Trophoblast cell (in vitro differentiated cells and primary cell): Measurements from ENCODE around the gene KCNS3.

ENCODE experiments used
- DNase-seq, 2 donors: peaks; one replicate each; pipeline ENCODE4 v3.0.0-alpha.2; 2016
- H2AFZ ChIP-seq: 2 replicates; pipeline ENCODE4 v1.6.1; 2013; ENCODE audit warnings: low read length, moderate library complexity, mild to moderate bottlenecking; ENCODE audit not compliant: insufficient read depth, poor library complexity
- H2AK5ac ChIP-seq: 2 replicates; pipeline ENCODE4 v1.6.1; 2013; ENCODE audit warnings: mild to moderate bottlenecking, low read length
- H2BK120ac ChIP-seq: 2 replicates; pipeline ENCODE4 v1.6.1; 2013; ENCODE audit warnings: low read length, mild to moderate bottlenecking, moderate library complexity; ENCODE audit not compliant: insufficient read depth, poor library complexity
- H2BK12ac ChIP-seq: 2 replicates; pipeline ENCODE4 v1.6.1; 2013; ENCODE audit warnings: mild to moderate bottlenecking, low read length, moderate library complexity
- H2BK5ac ChIP-seq: 2 replicates; pipeline ENCODE4 v1.6.1; 2013; ENCODE audit warnings: low read length, low read depth, moderate library complexity, mild to moderate bottlenecking; ENCODE audit not compliant: poor library complexity
- H3K14ac ChIP-seq: 2 replicates; pipeline ENCODE4 v1.6.1; 2013; ENCODE audit warnings: mild to moderate bottlenecking, low read length
- H3K18ac ChIP-seq: 2 replicates; pipeline ENCODE4 v1.6.1; 2013; ENCODE audit warnings: mild to moderate bottlenecking, low read length
- H3K23ac ChIP-seq: 2 replicates; pipeline ENCODE4 v1.6.1; 2013; ENCODE audit warnings: low read length
- H3K27ac ChIP-seq: 2 replicates; pipeline ENCODE4 v1.5.1; 2013; ENCODE audit warnings: low read depth, mild to moderate bottlenecking, inconsistent platforms, low read length, moderate library complexity
- H3K27me3 ChIP-seq: 2 replicates; pipeline ENCODE4 v1.6.1; 2013; ENCODE audit warnings: inconsistent platforms, mild to moderate bottlenecking, low read length, moderate library complexity; ENCODE audit not compliant: insufficient read depth
- H3K36me3 ChIP-seq, 2 experiments: 1 replicate in 1 of 2; 2 replicates in 1 of 2; pipeline ENCODE4 v1.6.1; 2013; ENCODE audit warnings: low read length in 2 of 2, mild to moderate bottlenecking in 2 of 2, moderate library complexity in 1 of 2; ENCODE audit not compliant: insufficient read depth in 2 of 2, control insufficient read depth in 1 of 2
- H3K4ac ChIP-seq: 2 replicates; pipeline ENCODE4 v1.6.1; 2013; ENCODE audit warnings: low read depth, mild to moderate bottlenecking, low read length, moderate library complexity
- H3K4me1 ChIP-seq, 2 experiments: 1 replicate in 1 of 2; 2 replicates in 1 of 2; pipeline ENCODE4 v1.6.1; 2013; ENCODE audit warnings: low read length in 2 of 2, mild to moderate bottlenecking in 2 of 2, moderate library complexity in 1 of 2; ENCODE audit not compliant: insufficient read depth in 2 of 2, control insufficient read depth in 1 of 2
- H3K4me2 ChIP-seq: 2 replicates; pipeline ENCODE4 v1.6.1; 2013; ENCODE audit warnings: inconsistent platforms, mild to moderate bottlenecking, low read length, moderate library complexity
- H3K4me3 ChIP-seq: 2 replicates; pipeline ENCODE4 v1.5.1; 2013; ENCODE audit warnings: mild to moderate bottlenecking, low read depth, low read length, inconsistent platforms
- H3K79me1 ChIP-seq: one replicate; pipeline ENCODE4 v1.6.1; 2013; ENCODE audit warnings: low read length
- H3K79me2 ChIP-seq: 2 replicates; pipeline ENCODE4 v1.6.1; 2013; ENCODE audit warnings: low read length, mild to moderate bottlenecking; ENCODE audit not compliant: control insufficient read depth, insufficient read depth, poor library complexity
- H3K9ac ChIP-seq: 2 replicates; pipeline ENCODE4 v1.6.1; 2013; ENCODE audit warnings: mild to moderate bottlenecking, low read length
- H3K9me3 ChIP-seq: 2 replicates; pipeline ENCODE4 v1.6.1; 2013; ENCODE audit warnings: low read depth, mild to moderate bottlenecking, control low read depth, inconsistent platforms, low read length; ENCODE audit not compliant: insufficient read depth
- H4K12ac ChIP-seq: 2 replicates; pipeline ENCODE4 v1.6.1; 2013; ENCODE audit warnings: low read depth, mild to moderate bottlenecking, low read length, moderate library complexity
- H4K8ac ChIP-seq: 2 replicates; pipeline ENCODE4 v1.6.1; 2013; ENCODE audit warnings: low read depth, mild to moderate bottlenecking, low read length, moderate library complexity
- H4K91ac ChIP-seq: one replicate; pipeline ENCODE4 v1.6.1; 2013; ENCODE audit warnings: low read depth, mild to moderate bottlenecking, low read length, moderate library complexity
- WGBS: extraction: QIAGEN DNeasy Blood & Tissue Kit; methylation state at CpG from one replicate; pipeline ENCODE4 v1.1.7; 2013; ENCODE audit warnings: missing lambda C conversion rate; ENCODE audit not compliant: insufficient read length, insufficient coverage; ENCODE audit errors: extremely low coverage; 5-methylcytosine and 5-hydroxymethylcytosine counted together

The KCNS3 gene

DNA sequence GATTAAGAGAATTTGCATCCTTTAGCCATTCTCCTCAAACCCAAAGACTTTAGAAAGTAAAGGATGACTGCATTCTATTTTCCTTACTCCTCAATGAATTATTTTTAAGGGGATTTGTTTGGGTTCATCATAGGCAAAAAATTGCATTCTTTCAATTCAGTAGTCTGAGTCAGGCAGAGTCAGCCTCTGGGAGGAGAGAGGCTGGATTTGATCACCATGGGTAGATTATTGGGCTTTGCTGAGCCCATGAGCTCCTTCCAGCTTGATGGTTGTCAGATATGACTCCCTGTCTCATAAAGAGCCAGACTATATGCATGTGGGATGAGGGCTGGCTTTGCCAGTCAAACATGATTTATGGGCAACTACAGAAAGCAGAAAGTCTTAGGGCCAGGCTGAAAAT lies 101.2 kb downstream of the KCNS3 start:
- H3K36me3 ChIP-seq = no peaks in the 10 kb centered on the region
- H3K27me3 ChIP-seq = no peaks in the 10 kb centered on the region
- H3K9me3 ChIP-seq = no peaks in the 10 kb centered on the region
- H2BK12ac ChIP-seq = no peak overlapping the region
- no peak overlapping the region for H2AK5ac ChIP-seq
- H3K79me1 ChIP-seq = no peaks in the 10 kb centered on the region
- no peak for DNase-seq
- H3K14ac ChIP-seq = no peak overlapping the region
- no peak overlapping the region for H3K9ac ChIP-seq
- H3K23ac ChIP-seq = no peak overlapping the region
- H3K18ac ChIP-seq = no peak overlapping the region
- H4K91ac ChIP-seq = no peak overlapping the region
- H4K12ac ChIP-seq = no peak overlapping the region
- no peak overlapping the region for H2BK5ac ChIP-seq
- H2AFZ ChIP-seq = no peak overlapping the region
- no peak overlapping the region for H4K8ac ChIP-seq
- H2BK120ac ChIP-seq = no peak overlapping the region
- H3K79me2 ChIP-seq = no peaks in the 10 kb centered on the region
- no peak overlapping the region for H3K4me3 ChIP-seq
- no peak overlapping the region for H3K4ac ChIP-seq
- no peaks in the 10 kb centered on the region for H3K4me1 ChIP-seq
- no peak overlapping the region for H3K4me2 ChIP-seq
- no peak overlapping the region for H3K27ac ChIP-seq

DNA sequence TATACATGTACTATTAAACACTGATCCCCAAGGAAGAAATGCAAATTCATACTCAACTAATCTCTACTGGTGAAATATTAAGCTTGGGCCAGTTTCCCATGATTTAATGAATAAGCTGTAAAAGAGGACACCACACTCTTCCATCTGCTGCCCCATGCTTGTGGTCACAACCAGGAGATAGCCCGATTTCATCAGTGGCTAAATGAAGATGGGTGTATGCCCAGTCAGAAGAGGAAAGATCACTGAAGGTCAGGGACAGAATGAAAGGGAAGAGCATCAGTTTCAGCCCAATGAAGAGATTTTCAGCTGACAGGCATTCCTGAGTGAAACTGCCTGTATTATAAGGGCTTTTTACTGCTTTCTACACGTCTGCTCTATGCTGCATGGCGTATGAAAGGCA lies 103.5 kb downstream of the KCNS3 start:
- Histone ChIP-seq H2BK12ac (no peak overlapping the region), H4K8ac (no peak overlapping the region), H3K18ac (no peak overlapping the region), H3K27me3 (no peaks in the 10 kb centered on the region), H3K9me3 (no peaks in the 10 kb centered on the region), H2BK5ac (no peak overlapping the region), H3K79me2 (no peaks in the 10 kb centered on the region), H3K4me1 (no peaks in the 10 kb centered on the region), H3K23ac (no peak overlapping the region), H2AK5ac (no peak overlapping the region), H3K27ac (no peak overlapping the region), H3K9ac (no peak overlapping the region), H3K79me1 (no peaks in the 10 kb centered on the region), H4K12ac (no peak overlapping the region), H3K4me3 (no peak overlapping the region), H3K14ac (no peak overlapping the region), H3K4me2 (no peak overlapping the region), H2BK120ac (no peak overlapping the region), H3K36me3 (no peaks in the 10 kb centered on the region), H2AFZ (no peak overlapping the region), H4K91ac (no peak overlapping the region), H3K4ac (no peak overlapping the region)
- WGBS = no CpG with 5 or more reads among the region's 3 CpGs
- DNase-seq = no peak
